GM18502 (cell line): Measurements from ENCODE around the gene RNASE4.
"Not testable (repeated sequence)": the region's sequence is repeated elsewhere in the genome, so short reads cannot be mapped to it uniquely, and the experiment has no call there.

Experiments used
- ATAC-seq: cut with Tn5 transposase; IDR thresholded peaks from one replicate; pipeline ENCODE4 v1.9.1; 2021; ENCODE audit warnings: mild to moderate bottlenecking; ENCODE audit not compliant: unreplicated experiment, poor library complexity

RNASE4 gene

GRCh38 chr14:20733684-20734429, 49.5 kb downstream of the RNASE4 start:
- no peak for ATAC-seq

GRCh38 chr14:20734430-20734806, 50.1 kb downstream of the RNASE4 start:
- no peak for ATAC-seq

GRCh38 chr14:20738292-20738691, 53.9 kb downstream of the RNASE4 start:
- not testable (repeated sequence) for ATAC-seq

GRCh38 chr14:20742132-20742531, 57.8 kb downstream of the RNASE4 start:
- ATAC-seq: no peak

GRCh38 chr14:20743556-20743955, 59.2 kb downstream of the RNASE4 start:
- no peak for ATAC-seq

GRCh38 chr14:20745571-20746358, 61.4 kb downstream of the RNASE4 start, which contains the start of gene EDDM3A:
TSS of gene EDDM3A (plus strand) at chr14:20745887. CDS start at chr14:20747581, 1,694 bp downstream.
- no peak for ATAC-seq

- ATAC-seq: no peak
These were observed 62.2 kb downstream of the RNASE4 start for GRCh38 chr14:20746566-20746965.

- no peak for ATAC-seq
These were observed 64.1 kb downstream of the RNASE4 start for GRCh38 chr14:20748439-20748838.

GRCh38 chr14:20750194-20750593, 65.8 kb downstream of the RNASE4 start:
- no peak for ATAC-seq
